GM19193 (cell line): ENCODE data around the gene LYSMD4.

Experiments used
- POLR2A ChIP-seq: IDR thresholded peaks from 4 replicates; pipeline ENCODE4 v1.6.1; 2011; ENCODE audit not compliant: insufficient read depth, insufficient read length; ENCODE audit errors: extremely low read depth

Gene LYSMD4

GRCh38 chr15:99734575-99734974 lies 1.3 kb upstream of the LYSMD4 start:
- TF ChIP-seq POLR2A = no peak

- no peak for TF ChIP-seq POLR2A
These were observed 428 bp downstream of the LYSMD4 start for GRCh38 chr15:99732751-99733267.

GRCh38 chr15:99732124-99732750 lies 1.0 kb downstream of the LYSMD4 start:
- no peak for TF ChIP-seq POLR2A

- TF ChIP-seq POLR2A = no peak
These were observed 1.7 kb downstream of the LYSMD4 start for GRCh38 chr15:99731336-99732123.

- TF ChIP-seq POLR2A = no peak
These were observed 3.3 kb downstream of the LYSMD4 start for GRCh38 chr15:99729920-99730319.

GRCh38 chr15:99729327-99729726 lies 3.9 kb downstream of the LYSMD4 start:
- TF ChIP-seq POLR2A = no peak

- TF ChIP-seq POLR2A = no peak
These were observed 4.3 kb downstream of the LYSMD4 start for GRCh38 chr15:99728916-99729315.

GRCh38 chr15:99727733-99728132 lies 5.5 kb downstream of the LYSMD4 start:
- no peak for TF ChIP-seq POLR2A

- no peak for TF ChIP-seq POLR2A
These were observed 5.9 kb downstream of the LYSMD4 start for GRCh38 chr15:99727330-99727729.

GRCh38 chr15:99726333-99726732 lies 6.9 kb downstream of the LYSMD4 start:
- TF ChIP-seq POLR2A = no peak

GRCh38 chr15:99722406-99722805 lies 10.8 kb downstream of the LYSMD4 start:
- TF ChIP-seq POLR2A = no peak

- no peak for TF ChIP-seq POLR2A
These were observed 11.3 kb downstream of the LYSMD4 start for GRCh38 chr15:99721896-99722295.

- no peak for TF ChIP-seq POLR2A
These were observed 12.0 kb downstream of the LYSMD4 start for GRCh38 chr15:99721104-99721778.

GRCh38 chr15:99720533-99720932 lies 12.7 kb downstream of the LYSMD4 start:
- TF ChIP-seq POLR2A = no peak

- no peak for TF ChIP-seq POLR2A
These were observed 14.1 kb downstream of the LYSMD4 start for GRCh38 chr15:99719096-99719541.

GRCh38 chr15:99718421-99718820 lies 14.8 kb downstream of the LYSMD4 start:
- TF ChIP-seq POLR2A = no peak
